ENCODE measurements around the gene CDH13. TPM values are rescaled to one million over a fixed set of nuclear protein-coding genes. Genes with fewer than 3 reads are reported as not detected.

Gene CDH13
- total and polyA plus RNA-seq, 2 of the 8 experiments (the other 6 are each of a cell fraction or from before 2014, with no cell fraction given): 2.3 to 2.4 TPM

DNA sequence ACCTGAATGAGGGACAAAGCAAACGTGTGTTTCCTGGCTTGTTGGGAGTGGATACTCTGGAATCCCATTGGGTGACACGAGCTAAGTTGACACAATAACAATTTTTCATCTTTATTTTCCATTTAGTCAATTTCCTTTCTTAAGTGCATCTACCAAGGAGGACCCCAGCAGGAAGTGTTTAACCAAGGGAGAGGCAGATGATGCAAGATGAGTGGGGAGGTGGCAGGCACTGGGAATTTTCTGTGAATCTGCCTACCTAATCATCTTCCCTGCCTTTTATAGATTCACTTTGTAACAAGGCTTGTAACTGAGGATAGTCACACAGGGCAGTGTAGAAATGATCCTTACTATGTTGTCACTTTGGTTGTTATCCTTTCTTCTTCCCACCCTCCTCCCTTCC is 863.3 kb downstream of the CDH13 start:
- Histone ChIP-seq H3K4me1 (replicated peaks in 1 of 4; ENCODE audit: control insufficient read depth in 3 of 4, insufficient read depth in 4 of 4, low read length in 3 of 4) (no peaks in the 10 kb centered on the region), H4K5ac (ENCODE audit: insufficient read length, low read depth, low read length) (no peak overlapping the region), H2AK5ac (ENCODE audit: low read depth, low read length) (no peak overlapping the region), H3K4ac (replicated peaks; ENCODE audit: insufficient read length, low read depth, low read length) (no peak overlapping the region), H4K20me1 (replicated peaks in 1 of 2; ENCODE audit: control insufficient read depth in 1 of 2, insufficient read depth in 2 of 2, low read length in 2 of 2) (no peaks in the 10 kb centered on the region), H3K23ac (ENCODE audit: insufficient read length) (no peak overlapping the region), H3K79me2 (ENCODE audit: control insufficient read depth in 1 of 2, insufficient read depth in 2 of 2, low read length in 2 of 2) (no peaks in the 10 kb centered on the region), H3K18ac (ENCODE audit: extremely low read depth, low read length) (no peak overlapping the region), H2BK12ac (ENCODE audit: low read depth, low read length) (no peak overlapping the region), H3K4me3 (ENCODE audit: extremely low read depth in 1 of 4, insufficient read depth in 2 of 4, low read depth in 3 of 4, low read length in 4 of 4) (no peak overlapping the region), H3K27ac (ENCODE audit: low read depth, low read length) (no peak overlapping the region), H3K4me2 (ENCODE audit: insufficient read depth in 1 of 2, low read depth in 2 of 2, low read length in 2 of 2) (no peak overlapping the region), H2AFZ (ENCODE audit: low read length) (no peak overlapping the region), H2BK15ac (ENCODE audit: low read length) (no peak overlapping the region), H2BK5ac (ENCODE audit: low read depth, low read length) (no peak overlapping the region), H3K9me3 (ENCODE audit: insufficient read depth in 2 of 2, low read depth in 1 of 2, low read length in 1 of 2) (no peaks in the 10 kb centered on the region), H3K9ac (replicated peaks in 1 of 4; ENCODE audit: extremely low read depth in 1 of 4, low read depth in 3 of 4, low read length in 3 of 4) (no peak overlapping the region), H3K27me3 (replicated peaks in 1 of 4; ENCODE audit: control insufficient read depth in 3 of 4, extremely low read depth in 1 of 4, insufficient read depth in 3 of 4, low read length in 3 of 4) (no peaks in the 10 kb centered on the region), H3K14ac (ENCODE audit: insufficient read length) (no peak overlapping the region), H4K91ac (replicated peaks; ENCODE audit: insufficient read length, low read length) (no peak overlapping the region), H2BK120ac (replicated peaks; ENCODE audit: low read depth, low read length) (no peak overlapping the region), H3K79me1 (ENCODE audit: low read depth, low read length) (no peaks in the 10 kb centered on the region), H3K36me3 (ENCODE audit: control insufficient read depth in 2 of 4, insufficient read depth in 4 of 4, low read length in 3 of 4) (no peaks in the 10 kb centered on the region), H3K23me2 (ENCODE audit: low read depth, low read length) (no peaks in the 10 kb centered on the region), H4K8ac (ENCODE audit: extremely low read depth, insufficient read depth, low read length) (no peak overlapping the region), H2BK20ac (ENCODE audit: low read length) (no peak overlapping the region), H3K56ac (replicated peaks; ENCODE audit: insufficient read length, low read depth, low read length) (no peak overlapping the region)
- no peak for DNase-seq (ENCODE audit: low read depth in 1 of 2, low spot score in 2 of 2)
- 84% methylated on average over 2 of the region's 2 CpGs; no CpG with 5 or more reads in 1 of the 2 experiments for WGBS, 2 experiments (ENCODE audit: extremely low coverage in 1 of 2, insufficient coverage in 1 of 2, insufficient read length in 1 of 2, insufficient replicate concordance in 2 of 2, low coverage in 1 of 2, low lambda C conversion rate in 2 of 2, missing lambda C conversion rate in 1 of 2)
- POLR2A ChIA-PET (ENCODE audit: partially characterized antibody): no interaction called here
- CTCF ChIA-PET (ENCODE audit: partially characterized antibody): no interaction called here
- FAIRE-seq: no peak
- TF ChIP-seq, protein P1, sequence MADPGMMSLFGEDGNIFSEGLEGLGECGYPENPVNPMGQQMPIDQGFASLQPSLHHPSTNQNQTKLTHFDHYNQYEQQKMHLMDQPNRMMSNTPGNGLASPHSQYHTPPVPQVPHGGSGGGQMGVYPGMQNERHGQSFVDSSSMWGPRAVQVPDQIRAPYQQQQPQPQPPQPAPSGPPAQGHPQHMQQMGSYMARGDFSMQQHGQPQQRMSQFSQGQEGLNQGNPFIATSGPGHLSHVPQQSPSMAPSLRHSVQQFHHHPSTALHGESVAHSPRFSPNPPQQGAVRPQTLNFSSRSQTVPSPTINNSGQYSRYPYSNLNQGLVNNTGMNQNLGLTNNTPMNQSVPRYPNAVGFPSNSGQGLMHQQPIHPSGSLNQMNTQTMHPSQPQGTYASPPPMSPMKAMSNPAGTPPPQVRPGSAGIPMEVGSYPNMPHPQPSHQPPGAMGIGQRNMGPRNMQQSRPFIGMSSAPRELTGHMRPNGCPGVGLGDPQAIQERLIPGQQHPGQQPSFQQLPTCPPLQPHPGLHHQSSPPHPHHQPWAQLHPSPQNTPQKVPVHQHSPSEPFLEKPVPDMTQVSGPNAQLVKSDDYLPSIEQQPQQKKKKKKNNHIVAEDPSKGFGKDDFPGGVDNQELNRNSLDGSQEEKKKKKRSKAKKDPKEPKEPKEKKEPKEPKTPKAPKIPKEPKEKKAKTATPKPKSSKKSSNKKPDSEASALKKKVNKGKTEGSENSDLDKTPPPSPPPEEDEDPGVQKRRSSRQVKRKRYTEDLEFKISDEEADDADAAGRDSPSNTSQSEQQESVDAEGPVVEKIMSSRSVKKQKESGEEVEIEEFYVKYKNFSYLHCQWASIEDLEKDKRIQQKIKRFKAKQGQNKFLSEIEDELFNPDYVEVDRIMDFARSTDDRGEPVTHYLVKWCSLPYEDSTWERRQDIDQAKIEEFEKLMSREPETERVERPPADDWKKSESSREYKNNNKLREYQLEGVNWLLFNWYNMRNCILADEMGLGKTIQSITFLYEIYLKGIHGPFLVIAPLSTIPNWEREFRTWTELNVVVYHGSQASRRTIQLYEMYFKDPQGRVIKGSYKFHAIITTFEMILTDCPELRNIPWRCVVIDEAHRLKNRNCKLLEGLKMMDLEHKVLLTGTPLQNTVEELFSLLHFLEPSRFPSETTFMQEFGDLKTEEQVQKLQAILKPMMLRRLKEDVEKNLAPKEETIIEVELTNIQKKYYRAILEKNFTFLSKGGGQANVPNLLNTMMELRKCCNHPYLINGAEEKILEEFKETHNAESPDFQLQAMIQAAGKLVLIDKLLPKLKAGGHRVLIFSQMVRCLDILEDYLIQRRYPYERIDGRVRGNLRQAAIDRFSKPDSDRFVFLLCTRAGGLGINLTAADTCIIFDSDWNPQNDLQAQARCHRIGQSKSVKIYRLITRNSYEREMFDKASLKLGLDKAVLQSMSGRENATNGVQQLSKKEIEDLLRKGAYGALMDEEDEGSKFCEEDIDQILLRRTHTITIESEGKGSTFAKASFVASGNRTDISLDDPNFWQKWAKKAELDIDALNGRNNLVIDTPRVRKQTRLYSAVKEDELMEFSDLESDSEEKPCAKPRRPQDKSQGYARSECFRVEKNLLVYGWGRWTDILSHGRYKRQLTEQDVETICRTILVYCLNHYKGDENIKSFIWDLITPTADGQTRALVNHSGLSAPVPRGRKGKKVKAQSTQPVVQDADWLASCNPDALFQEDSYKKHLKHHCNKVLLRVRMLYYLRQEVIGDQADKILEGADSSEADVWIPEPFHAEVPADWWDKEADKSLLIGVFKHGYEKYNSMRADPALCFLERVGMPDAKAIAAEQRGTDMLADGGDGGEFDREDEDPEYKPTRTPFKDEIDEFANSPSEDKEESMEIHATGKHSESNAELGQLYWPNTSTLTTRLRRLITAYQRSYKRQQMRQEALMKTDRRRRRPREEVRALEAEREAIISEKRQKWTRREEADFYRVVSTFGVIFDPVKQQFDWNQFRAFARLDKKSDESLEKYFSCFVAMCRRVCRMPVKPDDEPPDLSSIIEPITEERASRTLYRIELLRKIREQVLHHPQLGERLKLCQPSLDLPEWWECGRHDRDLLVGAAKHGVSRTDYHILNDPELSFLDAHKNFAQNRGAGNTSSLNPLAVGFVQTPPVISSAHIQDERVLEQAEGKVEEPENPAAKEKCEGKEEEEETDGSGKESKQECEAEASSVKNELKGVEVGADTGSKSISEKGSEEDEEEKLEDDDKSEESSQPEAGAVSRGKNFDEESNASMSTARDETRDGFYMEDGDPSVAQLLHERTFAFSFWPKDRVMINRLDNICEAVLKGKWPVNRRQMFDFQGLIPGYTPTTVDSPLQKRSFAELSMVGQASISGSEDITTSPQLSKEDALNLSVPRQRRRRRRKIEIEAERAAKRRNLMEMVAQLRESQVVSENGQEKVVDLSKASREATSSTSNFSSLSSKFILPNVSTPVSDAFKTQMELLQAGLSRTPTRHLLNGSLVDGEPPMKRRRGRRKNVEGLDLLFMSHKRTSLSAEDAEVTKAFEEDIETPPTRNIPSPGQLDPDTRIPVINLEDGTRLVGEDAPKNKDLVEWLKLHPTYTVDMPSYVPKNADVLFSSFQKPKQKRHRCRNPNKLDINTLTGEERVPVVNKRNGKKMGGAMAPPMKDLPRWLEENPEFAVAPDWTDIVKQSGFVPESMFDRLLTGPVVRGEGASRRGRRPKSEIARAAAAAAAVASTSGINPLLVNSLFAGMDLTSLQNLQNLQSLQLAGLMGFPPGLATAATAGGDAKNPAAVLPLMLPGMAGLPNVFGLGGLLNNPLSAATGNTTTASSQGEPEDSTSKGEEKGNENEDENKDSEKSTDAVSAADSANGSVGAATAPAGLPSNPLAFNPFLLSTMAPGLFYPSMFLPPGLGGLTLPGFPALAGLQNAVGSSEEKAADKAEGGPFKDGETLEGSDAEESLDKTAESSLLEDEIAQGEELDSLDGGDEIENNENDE (IDR thresholded peaks at IDR 0.05; ENCODE audit: insufficient replicate concordance, low read length): no peak
